HG03575 (cell line): ENCODE measurements around the gene CD93.

Experiments used
- ATAC-seq: cut with Tn5 transposase; IDR thresholded peaks from one replicate; pipeline ENCODE4 v1.9.1; 2021; ENCODE audit not compliant: unreplicated experiment, insufficient number of reproducible peaks, low FRiP score; ENCODE audit errors: extremely low read depth

CD93 gene

GRCh38 chr20:23103284-23104018 lies 17.3 kb upstream of the CD93 start:
- ATAC-seq = no peak

DNA sequence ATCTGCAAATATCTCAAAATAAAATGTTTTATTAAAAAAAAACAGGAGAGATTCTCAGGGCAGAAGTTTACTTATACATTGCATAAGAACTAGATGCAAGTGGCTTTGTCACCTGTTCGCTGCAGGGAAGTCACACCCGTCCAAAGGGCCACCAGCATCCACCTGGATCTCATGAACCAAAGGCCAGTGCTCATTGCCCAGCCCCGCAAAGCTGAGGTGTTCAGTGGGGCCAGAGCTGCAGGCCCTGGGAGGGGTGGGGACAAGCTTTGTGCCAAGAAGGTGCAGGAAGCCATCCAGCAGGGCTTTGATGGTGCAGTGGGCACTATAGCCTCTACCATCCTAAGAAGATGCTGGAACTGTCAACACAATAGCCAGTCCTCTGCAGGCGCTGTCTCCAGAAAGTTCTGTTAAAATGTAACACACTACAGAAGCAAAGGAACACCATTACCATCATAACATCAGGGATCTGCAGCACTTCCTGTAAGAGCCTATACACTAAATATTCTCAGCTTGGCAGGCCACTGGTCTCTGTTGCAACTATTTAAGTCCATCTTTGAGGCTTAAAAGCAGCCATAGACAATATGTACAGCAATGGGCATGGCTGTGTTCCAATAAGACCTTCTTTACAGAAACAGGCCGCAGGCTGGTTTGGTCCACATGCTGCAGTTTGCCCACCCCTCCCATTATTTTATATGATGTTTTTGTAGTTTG lies 15.7 kb upstream of the CD93 start:
- no peak for ATAC-seq

DNA sequence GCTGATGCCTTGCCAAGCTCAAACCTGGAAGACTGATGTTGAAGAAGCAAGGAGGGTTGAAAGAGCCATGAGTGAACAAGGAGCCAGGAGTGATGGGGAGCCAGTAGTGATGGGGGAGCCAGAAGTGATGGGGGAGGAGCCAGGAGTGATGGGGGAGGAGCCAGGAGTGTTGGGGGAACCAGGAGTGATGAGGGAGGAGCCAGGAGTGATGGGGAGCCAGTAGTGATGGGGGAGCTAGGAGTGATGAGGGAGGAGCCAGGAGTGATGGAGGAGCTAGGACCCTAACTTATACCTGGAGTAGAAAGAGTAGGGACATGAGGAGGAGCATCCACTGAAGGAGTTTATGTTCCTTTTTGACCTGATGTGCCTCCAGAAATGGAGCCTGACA lies 14.6 kb upstream of the CD93 start:
- no peak for ATAC-seq

- ATAC-seq = no peak
Measured at GRCh38 chr20:23099791-23100719, 13.9 kb upstream of the CD93 start.

DNA sequence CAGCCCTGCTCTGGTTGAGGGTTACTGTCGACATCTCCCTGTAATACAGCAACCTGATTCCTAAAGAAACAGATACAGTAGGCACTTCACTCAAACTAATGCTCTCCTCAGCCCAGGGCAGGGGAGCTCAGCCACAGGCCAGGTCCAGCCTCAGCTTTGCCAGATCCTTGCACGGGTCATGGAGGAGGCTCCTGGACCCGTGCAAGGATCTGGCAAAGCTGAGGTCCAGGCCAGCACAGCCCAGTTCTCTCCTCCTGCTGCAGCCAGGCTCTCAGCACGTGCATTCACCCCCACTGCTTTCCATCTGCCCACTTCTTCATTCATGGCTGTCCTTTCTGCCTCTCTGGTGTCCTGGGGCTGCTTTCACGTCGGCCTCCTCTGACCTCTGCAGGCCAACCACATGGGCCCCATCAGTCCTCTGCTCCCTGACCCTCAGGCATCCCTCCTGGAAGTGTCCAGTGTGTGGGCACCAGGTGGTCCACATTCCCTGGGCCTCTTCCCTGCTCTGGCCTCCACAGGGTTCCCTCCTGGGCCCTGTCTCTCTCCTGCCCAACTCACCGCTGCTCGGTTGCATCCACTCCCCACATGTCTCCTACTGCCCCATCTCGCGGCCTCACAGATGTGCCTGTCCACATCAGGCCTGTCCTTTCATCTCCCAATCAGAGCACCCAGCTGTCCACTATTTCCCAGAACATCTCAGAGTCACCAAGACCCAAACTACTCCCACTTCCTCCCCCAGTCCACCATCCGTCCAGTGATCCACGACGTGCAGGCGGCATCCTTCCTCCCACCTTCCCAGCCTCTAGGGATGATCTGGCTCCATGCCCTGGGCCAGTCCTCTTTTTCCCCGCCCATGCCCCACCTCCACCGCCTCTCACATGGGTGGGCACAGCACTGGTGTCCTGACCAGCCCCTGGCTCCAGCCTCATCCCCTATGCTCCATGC lies 11.8 kb upstream of the CD93 start:
- ATAC-seq = no peak

DNA sequence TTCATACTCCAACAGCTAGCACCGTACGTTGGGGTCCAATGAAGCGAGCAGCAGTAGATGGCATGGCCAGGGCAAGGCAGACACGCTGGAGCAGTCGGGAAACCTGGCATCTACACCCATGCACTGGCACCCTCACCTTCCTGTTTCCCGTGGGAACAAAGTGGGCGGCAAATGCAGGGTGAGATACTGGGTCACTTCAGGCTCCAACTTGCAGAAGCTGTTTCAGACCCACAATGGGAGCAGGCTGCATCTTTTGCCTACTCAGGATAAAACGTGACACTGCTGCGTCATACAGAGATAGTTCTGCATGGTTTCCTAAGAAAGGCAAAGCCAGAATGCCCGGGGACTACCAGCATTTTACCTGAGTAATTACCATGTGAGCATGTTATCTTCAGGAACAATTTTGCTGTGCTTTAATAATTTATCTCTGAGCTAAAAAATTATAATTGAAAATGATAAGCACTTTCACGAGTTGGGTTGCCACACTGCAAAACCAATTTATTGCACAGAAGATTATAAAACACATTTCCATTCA lies 10.9 kb upstream of the CD93 start:
- no peak for ATAC-seq

DNA sequence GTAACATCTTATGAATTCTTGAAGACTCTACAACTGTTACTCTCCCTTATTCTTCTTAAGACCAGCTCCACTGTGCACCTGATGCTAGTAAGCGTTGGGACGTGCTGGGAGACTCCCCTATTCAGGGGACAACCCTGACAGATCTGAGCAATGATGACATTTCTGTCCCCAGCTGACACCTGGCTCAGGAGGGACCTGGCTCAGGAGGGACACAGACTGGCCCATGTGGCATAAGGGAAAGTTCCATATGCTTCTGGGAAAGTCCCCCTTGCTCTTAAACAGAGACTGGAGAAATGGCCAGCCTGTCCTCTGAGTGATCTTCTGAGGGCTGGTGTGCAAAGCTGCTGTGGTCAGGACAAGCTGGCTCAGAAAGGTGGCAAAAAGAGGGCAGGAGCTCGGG lies 10.0 kb upstream of the CD93 start:
- no peak for ATAC-seq

DNA sequence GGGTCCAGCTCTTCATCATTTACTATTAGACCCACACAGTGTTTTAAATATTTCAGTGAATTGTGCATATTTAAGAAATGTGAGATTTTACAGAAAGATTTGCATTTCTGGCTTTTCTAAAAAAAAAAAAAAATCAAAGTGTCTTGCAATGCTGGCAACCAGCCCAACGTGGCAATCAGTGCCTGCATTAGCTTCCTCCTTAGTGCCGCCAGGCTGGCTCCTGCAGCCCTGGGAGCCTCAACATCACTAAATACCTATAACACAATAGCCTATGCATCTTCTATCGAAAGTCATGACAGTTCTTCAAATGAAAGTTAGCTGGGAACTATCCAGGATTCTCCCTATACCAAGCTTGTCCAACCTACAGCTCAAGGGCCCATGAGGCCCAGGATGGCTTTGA lies 9.4 kb upstream of the CD93 start:
- ATAC-seq = no peak

GRCh38 chr20:23094927-23095326 lies 8.8 kb upstream of the CD93 start:
- no peak for ATAC-seq

GRCh38 chr20:23094213-23094896 lies 8.2 kb upstream of the CD93 start:
- ATAC-seq = no peak

GRCh38 chr20:23093613-23094012 lies 7.5 kb upstream of the CD93 start:
- ATAC-seq = no peak

GRCh38 chr20:23092861-23093495 lies 6.9 kb upstream of the CD93 start:
- ATAC-seq = no peak

DNA sequence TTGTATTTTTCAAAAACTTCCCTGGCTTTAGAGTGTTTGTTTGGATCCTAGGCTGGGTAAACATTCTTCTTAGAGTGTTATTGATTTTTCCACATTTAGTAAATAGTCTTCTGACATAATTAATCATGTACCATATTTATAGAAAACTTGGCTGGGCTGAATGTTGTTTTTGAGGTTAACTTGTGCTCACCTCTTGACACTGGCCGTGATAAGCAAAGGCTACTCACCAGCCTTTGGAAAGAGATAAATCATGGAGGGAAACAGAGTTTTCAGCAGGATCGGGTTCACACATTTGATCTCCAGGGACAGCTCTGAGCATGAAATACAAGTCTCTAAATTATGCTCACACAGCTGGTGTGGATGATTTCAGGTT lies 6.2 kb upstream of the CD93 start:
- ATAC-seq = no peak

- ATAC-seq = no peak
Measured at GRCh38 chr20:23091721-23092383, 5.7 kb upstream of the CD93 start.

- no peak for ATAC-seq
Measured at GRCh38 chr20:23090878-23091277, 4.8 kb upstream of the CD93 start.

DNA sequence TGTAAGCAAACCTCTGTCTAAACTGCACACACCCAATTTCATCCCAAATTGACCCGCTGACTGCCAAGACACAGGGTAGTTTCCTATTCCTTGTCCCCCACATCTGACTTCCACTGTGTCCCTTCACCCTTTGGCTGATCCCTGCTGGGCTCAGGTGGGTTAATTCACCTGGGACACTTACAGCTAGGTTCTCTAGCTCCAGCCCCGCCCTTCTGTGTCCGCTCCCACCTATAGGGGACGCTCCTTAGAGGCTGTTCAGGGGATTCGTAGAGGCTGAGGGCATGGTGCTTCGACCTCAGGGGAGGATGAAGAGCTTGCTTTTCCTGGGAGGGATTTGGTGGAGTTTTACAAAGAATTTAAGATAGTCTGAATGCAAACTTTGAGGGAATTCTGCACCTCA lies 4.0 kb upstream of the CD93 start:
- no peak for ATAC-seq

DNA sequence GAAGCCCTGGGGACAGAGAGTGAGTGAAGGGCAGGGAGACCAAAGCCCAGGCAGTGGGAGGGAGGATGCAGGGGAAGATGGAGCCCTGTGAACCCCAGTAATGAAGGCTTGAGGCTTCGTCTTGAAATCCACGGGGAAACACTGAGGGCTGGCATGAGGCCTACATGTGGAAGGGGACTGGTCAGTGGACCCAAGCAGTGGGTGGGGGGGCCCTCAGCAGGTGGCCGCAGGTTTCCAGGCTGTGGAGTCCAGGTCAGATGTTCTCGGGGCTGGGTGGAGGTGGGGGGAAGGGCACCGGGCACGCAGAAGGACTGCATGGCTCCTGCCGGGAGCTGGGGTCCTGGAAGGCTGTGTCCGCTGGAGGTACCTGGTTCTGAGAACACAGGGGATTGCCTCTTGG lies 2.7 kb upstream of the CD93 start:
- no peak for ATAC-seq
